CD4-positive, alpha-beta T cell treated with Interleukin-15 for 4 hours (primary cell): Measurements from ENCODE around the gene GTF2B.
A peak's percentile ranks its signal among the peaks of the same experiment; 100 is the strongest.
"Not testable (repeated sequence)": the region's sequence is repeated elsewhere in the genome, so short reads cannot be mapped to it uniquely, and the experiment has no call there.

Experiments
- DNase-seq: peaks from one replicate; pipeline ENCODE4 v3.0.0-alpha.2; 2020; ENCODE audit warnings: low spot score

Gene GTF2B

GRCh38 chr1:88883156-88883555, 8.2 kb downstream of the GTF2B start:
- no peak for DNase-seq

- not testable (repeated sequence) for DNase-seq
Observed at GRCh38 chr1:88880717-88881116, 10.7 kb downstream of the GTF2B start.

GRCh38 chr1:88878731-88879130, 12.6 kb downstream of the GTF2B start:
- DNase-seq: no peak

- no peak for DNase-seq
Observed at GRCh38 chr1:88877911-88878310, 13.5 kb downstream of the GTF2B start.

GRCh38 chr1:88877382-88877825, 14.0 kb downstream of the GTF2B start:
- DNase-seq: peak; percentile 4

GRCh38 chr1:88876573-88877365, 14.6 kb downstream of the GTF2B start:
- DNase-seq: no peak

- DNase-seq: no peak
Observed at GRCh38 chr1:88875595-88875994, 15.8 kb downstream of the GTF2B start.

- no peak for DNase-seq
Observed at GRCh38 chr1:88873737-88874349, 17.5 kb downstream of the GTF2B start.

- not testable (repeated sequence) for DNase-seq
Observed at GRCh38 chr1:88869644-88870043, 21.7 kb downstream of the GTF2B start.

- DNase-seq: no peak
Observed at GRCh38 chr1:88867743-88868521, 23.4 kb downstream of the GTF2B start.

GRCh38 chr1:88851303-88852063, 39.9 kb downstream of the GTF2B start:
- DNase-seq: no peak

- no peak for DNase-seq
Observed at GRCh38 chr1:88847643-88848042, 43.7 kb downstream of the GTF2B start.

GRCh38 chr1:88825721-88826120, 65.6 kb downstream of the GTF2B start:
- DNase-seq: no peak

GRCh38 chr1:88819642-88820041, 71.7 kb downstream of the GTF2B start:
- DNase-seq: not testable (repeated sequence)

GRCh38 chr1:88813471-88813870, 77.9 kb downstream of the GTF2B start:
- no peak for DNase-seq

GRCh38 chr1:88812366-88812765, 79.0 kb downstream of the GTF2B start:
- no peak for DNase-seq

- no peak for DNase-seq
Observed at GRCh38 chr1:88803444-88803843, 87.9 kb downstream of the GTF2B start.

- no peak for DNase-seq
Observed at GRCh38 chr1:88802950-88803349, 88.4 kb downstream of the GTF2B start.
